ENCODE results near the gene CR2.
"Not testable (repeated sequence)": the region's sequence is repeated elsewhere in the genome, so short reads cannot be mapped to it uniquely, and the experiment has no call there.

Gene CR2

DNA sequence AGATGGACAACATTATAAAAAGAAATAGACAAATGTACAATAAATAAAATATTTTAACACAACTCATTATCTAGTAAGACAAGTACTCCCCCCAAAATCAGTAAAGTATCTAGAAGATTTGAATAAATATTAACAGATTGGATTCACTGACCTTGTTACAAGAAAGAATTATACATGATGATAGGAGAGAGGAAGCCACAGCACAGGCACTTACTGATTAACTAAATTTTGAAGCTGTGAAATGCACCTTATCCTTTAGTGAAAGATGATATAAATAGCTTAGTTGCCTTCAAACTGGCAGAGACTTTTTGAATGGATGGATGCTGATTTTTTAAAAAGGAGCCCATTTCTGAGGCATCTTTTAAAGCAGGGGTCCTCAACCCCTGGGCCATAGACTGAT, 50.3 kb downstream of the CR2 start:
- no peak for DNase-seq (ENCODE audit: low spot score)

DNA sequence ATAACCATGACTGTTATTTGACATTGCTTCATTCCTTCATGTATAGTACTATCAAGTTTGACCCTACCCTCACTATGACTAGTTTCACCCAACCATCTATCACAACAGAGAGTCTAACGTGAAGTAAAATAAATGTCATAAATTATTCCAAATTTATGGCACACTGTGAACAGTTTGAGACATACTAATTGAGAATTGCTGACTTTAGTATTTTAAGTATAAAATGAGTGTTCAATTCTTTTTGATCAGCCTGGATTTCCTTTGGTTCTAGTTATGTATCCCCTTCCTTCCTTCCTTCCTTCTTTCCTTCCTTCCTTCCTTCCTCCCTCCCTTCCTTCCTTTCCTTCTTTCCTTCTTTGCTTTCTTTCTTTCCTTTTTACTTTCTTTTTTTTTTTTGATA, 56.3 kb downstream of the CR2 start:
- DNase-seq (ENCODE audit: low spot score) = no peak

DNA sequence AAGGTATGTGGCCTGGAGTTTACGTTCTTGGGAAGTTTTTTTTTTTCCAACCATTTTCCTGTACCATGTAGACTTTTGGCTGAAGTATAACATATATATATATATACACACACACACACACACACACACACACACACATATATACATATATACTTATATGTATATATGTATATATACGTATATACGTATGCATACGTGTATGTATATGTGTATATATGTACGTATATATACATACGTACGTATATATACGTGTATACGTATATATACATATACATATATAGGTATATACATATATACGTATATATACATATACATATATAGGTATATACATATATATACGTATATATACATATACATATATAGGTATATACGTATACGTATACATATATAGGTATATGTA, 60.8 kb downstream of the CR2 start:
- DNase-seq (ENCODE audit: low spot score) = no peak

DNA sequence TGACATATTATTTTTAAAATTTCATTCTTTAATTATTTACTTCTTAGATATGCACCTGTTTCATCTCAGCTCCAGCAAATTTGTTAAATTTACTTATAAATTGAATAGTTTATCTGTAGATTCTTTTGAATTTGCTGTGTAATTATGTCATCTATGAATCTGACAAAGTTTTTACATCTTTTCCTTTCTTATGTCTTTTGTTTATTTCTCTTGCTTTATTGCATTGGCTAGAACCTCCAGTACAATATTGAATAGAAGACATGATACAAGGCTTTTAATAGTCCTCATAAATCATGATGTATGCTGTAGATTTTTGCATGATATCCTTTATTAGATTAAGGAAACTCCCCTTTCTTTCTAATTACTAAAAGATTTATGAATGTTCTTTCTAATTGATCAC, 62.6 kb downstream of the CR2 start:
- DNase-seq (ENCODE audit: low spot score) = no peak

DNA sequence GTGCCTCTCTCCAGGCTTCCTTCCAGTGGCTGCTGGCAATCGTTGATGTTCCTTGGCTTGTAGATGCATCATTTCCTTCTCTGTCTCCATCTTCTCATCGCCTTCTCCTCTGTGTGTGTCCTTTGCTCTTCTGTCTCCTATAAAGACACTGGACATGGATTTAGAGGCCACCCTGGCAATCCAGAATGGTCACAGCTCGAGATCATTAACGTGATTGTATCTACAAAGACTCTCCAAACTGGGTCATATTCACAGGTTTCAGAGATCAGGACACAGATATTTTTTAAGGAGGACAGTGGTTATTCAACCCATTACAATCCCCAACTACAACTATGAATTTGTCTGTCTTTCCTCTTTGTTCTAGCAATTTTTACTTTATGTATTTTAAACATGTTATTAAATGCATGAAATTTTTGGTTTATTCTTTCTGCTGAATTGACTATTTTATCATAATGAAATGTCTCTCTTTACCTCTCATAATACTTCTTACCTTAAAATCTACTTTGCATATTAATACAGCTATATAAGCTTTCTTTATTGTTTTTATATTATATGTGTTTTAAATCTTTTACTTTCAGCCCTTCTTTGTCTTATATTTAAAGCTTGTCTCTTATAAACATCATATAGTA, 64.6 kb downstream of the CR2 start:
- no peak for DNase-seq (ENCODE audit: low spot score)

DNA sequence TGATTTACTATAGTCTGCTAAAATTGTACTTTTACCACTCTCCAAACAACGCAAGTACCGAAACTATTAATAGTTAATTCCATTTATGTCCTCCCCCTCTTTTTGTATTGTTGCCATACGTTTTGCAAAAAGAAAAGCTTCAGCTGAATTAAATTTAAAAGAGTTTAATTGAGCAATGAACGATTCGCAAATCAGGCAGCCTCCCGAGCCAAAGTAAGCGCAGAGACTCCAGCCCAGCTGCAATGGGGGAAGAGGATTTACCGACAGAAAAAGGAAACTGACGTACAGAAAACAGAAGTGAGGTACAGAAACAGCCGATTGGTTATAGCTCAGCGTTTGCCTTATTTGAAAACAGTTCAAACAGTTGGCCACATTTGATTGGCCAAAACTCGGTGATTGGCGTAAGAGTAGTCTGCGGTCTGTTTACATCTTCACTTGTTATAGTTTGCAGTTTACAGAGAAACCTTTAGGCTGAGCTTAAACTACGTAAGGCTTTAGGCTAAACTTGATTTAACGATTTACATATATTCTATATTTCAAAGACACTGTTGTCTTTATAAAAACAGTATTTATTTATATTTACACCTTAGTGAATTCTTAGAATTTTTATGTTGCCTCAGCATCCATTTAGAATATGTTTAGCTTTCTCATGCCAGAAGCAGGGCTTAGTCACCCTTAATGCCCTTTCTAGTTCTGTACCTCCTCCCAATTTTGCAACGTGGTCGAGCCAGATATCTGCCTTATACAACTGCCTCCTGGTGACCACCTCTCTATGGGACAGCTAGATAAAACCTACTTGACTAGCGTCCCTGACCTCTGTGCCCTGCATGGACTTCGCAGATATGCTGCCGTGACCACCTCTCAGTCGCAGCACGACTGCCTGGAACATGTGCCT, 65.6 kb downstream of the CR2 start:
- no peak for DNase-seq (ENCODE audit: low spot score)

DNA sequence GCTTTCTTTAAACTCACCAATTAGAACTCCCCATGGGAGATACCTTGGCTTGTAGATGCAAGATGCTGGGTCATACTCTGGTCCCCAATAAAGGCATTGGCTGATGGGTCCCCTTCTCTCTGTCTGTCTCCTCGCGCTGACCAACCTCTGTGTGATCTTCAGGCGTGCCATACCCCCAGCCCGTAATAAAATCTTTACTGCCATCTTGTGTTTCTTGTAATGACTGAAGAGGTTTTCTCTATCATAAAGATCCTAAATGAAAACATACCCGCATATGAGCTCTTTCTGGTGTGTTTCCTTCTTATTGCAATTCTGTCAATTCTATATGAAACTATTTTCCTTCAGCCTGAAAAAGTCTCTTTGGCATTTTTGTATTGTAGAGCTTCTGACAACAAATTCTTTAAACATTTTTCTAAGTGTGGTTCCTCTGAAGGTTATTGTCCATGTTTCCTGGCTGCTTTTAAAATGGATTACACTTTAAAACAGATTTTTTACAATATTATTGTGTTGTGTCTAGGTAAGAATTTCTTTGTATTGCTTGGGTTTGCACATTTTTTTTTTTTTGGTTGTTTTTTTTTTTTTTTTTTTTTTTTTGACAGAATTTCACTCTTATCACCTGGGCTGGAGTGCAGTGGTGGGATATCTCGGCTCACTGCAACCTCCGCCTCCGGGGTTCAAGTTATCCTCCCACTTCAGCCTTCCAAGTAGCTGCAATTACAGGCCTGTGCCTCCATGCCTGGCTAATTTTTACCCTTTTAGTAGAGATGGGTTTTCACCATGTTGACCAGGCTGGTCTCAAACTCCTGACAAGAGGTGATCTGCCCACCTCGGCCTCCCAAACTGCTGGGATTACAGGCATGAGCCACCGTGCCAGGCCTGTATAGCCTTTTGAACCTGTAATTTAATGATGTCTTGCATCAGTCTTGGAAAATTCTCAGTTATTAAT, 66.5 kb downstream of the CR2 start:
- not testable (repeated sequence) for DNase-seq (ENCODE audit: low spot score)

DNA sequence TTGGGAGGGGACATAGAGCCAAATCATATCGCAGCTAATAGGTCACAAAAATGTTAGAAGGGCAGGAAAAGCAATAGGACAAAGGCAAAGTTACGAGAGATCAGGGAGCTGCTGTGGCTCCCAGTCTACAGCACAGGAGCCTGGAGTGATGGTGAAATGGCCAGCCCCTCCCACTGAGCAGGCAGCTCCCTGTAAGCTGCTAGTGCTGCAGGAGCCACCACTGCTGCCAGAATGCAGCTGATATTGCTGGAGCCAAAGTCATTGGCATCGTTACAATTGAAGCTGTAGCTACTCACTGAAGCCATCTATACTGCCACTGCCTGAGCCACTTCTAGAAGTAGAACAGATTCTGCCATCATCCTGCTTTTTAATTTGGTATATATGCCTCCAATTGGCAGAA, 71.1 kb downstream of the CR2 start:
- not testable (repeated sequence) for DNase-seq (ENCODE audit: low spot score)

DNA sequence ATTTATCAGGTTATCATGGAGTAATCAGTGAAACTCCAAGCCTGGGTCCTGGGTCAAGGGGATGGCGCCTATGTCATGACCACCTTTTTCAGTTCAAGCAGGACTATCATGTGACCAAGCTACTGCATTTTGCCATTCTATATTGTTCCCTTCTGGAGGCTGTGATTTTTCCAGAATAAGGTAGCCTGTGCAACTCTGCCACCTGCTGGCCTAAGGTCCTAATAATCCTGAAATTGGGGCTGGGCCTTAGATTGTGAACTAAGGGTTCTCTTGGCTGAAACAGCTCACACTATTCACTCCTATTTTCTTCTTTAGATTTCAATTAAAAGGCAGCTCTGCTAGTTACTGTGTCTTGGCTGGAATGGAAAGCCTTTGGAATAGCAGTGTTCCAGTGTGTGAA, 74.3 kb downstream of the CR2 start:
- DNase-seq (ENCODE audit: low spot score) = not testable (repeated sequence)

DNA sequence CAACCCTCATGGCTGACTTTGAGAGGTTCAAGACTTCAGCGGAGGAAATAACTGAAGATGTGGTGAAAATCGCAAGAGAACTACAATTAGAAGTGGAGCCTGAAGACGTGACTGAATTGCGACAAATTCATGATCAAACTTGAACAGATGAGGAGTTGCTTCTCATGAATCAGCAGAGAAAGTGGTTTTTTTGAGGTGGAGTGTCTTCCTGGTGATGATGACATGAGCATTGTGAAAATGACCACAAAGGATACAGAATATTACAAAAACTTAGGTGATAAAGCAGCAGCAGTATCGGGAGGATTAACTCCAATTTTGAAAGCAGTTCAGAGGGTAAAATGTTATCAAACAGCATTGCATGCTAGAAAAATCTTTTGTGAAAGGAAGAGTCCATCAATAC, 82.1 kb downstream of the CR2 start:
- not testable (repeated sequence) for DNase-seq (ENCODE audit: low spot score)

Measured in COLO829 (cell line).